SK-N-SH (cell line): ENCODE measurements around the gene SPINT1. TPM values are rescaled to one million over a fixed set of nuclear protein-coding genes. Genes with fewer than 3 reads are reported as not detected.

Experiments used
- CTCF ChIA-PET: fragments of 300-600, 350-600 bp; formaldehyde crosslinking; extraction: SDS; loops from one replicate; lab custom pipeline; 2021; lab: Yijun Ruan, JAX
- POLR2A ChIA-PET: fragments of 350-600 bp; sonication (Branson Sonifier 250); formaldehyde crosslinking; extraction: SDS; loops from one replicate; lab custom pipeline; 2020; ENCODE audit warnings: antibody characterized with exemption, inconsistent platforms; lab: Yijun Ruan, JAX
- DNase-seq: peaks from one replicate; pipeline ENCODE4 v3.0.0; 2012
- H2AFZ ChIP-seq: fragments of 200-600 bp; sonication (generic); 2 replicates; pipeline ENCODE4 v1.8.1; 2016; ENCODE audit warnings: antibody characterized with exemption, mild to moderate bottlenecking, low read depth
- H3F3A ChIP-seq: fragments of 200-600 bp; sonication (generic); replicated peaks from 2 replicates; pipeline ENCODE3; 2016; ENCODE audit warnings: antibody characterized with exemption, mild to moderate bottlenecking; ENCODE audit not compliant: insufficient read depth
- H3K27ac ChIP-seq, 2 experiments: fragments of 200-500 bp in 1 of 2; fragments of 200-600 bp in 1 of 2; sonication (Bioruptor generic) in 1 of 2; sonication (generic), shearing (Covaris generic) in 1 of 2; 2 replicates each; pipeline versions ENCODE4 v1.5.1 to v1.6.1; 2014 to 2016; ENCODE audit warnings: low read depth in 2 of 2, inconsistent platforms in 1 of 2, low read length in 1 of 2, mild to moderate bottlenecking in 1 of 2, mixed read lengths in 1 of 2
- H3K27me3 ChIP-seq: fragments of 200-600 bp; sonication (generic), shearing (Covaris generic); 2 replicates; pipeline ENCODE4 v1.6.1; 2016; ENCODE audit warnings: mixed run types; ENCODE audit not compliant: insufficient read depth
- H3K36me3 ChIP-seq, 2 experiments: fragments of 200-500 bp in 1 of 2; fragments of 200-600 bp in 1 of 2; sonication (Bioruptor generic) in 1 of 2; sonication (generic) in 1 of 2; replicated peaks in 1 of 2; 2 replicates each; pipeline versions ENCODE3 to v1.5.1; 2014 to 2016; ENCODE audit warnings: low read length in 1 of 2, mild to moderate bottlenecking in 1 of 2; ENCODE audit not compliant: insufficient read depth in 2 of 2, control insufficient read depth in 1 of 2
- H3K4me1 ChIP-seq, 2 experiments: fragments of 200-500 bp in 1 of 2; fragments of 200-600 bp in 1 of 2; sonication (Bioruptor generic) in 1 of 2; sonication (generic), shearing (Covaris generic) in 1 of 2; 2 replicates each; pipeline versions ENCODE4 v1.5.1 to v1.6.1; 2014 to 2016; ENCODE audit warnings: low read depth in 1 of 2, low read length in 1 of 2, mixed run types in 1 of 2; ENCODE audit not compliant: insufficient read depth in 2 of 2, control insufficient read depth in 1 of 2
- H3K4me2 ChIP-seq: fragments of 200-600 bp; sonication (generic), shearing (Covaris generic); 2 replicates; pipeline ENCODE4 v1.6.1; 2017; ENCODE audit warnings: mixed run types
- H3K4me3 ChIP-seq, 2 experiments: fragments of 200-500 bp in 1 of 2; fragments of 200-600 bp in 1 of 2; sonication (Bioruptor generic) in 1 of 2; sonication (generic), shearing (Covaris generic) in 1 of 2; 2 replicates each; pipeline versions ENCODE4 v1.5.1 to v1.8.1; 2014 to 2016; ENCODE audit warnings: low read depth in 2 of 2, inconsistent platforms in 1 of 2, low read length in 1 of 2, mild to moderate bottlenecking in 1 of 2, mixed read lengths in 1 of 2, moderate library complexity in 1 of 2
- H3K79me2 ChIP-seq: fragments of 200-600 bp; sonication (generic); 2 replicates; pipeline ENCODE4 v1.8.1; 2017; ENCODE audit warnings: mild to moderate bottlenecking; ENCODE audit not compliant: insufficient read depth
- H3K9ac ChIP-seq: fragments of 200-600 bp; sonication (generic); 2 replicates; pipeline ENCODE4 v1.6.1; 2017; ENCODE audit warnings: mixed run types
- H3K9me2 ChIP-seq: fragments of 200-600 bp; sonication (generic); 2 replicates; pipeline ENCODE4 v1.6.1; 2017; ENCODE audit warnings: mixed run types
- H3K9me3 ChIP-seq: fragments of 200-600 bp; sonication (generic); 2 replicates; pipeline ENCODE4 v1.6.1; 2017; ENCODE audit warnings: mixed run types, mild to moderate bottlenecking, moderate library complexity
- H4K20me1 ChIP-seq: fragments of 200-600 bp; sonication (generic); 2 replicates; pipeline ENCODE4 v1.6.1; 2017; ENCODE audit warnings: mild to moderate bottlenecking, mixed run types; ENCODE audit not compliant: insufficient read depth
- CHD2 ChIP-seq: fragments of 150-350 bp; IDR thresholded peaks from 2 replicates; pipeline ENCODE4 v1.6.1; 2018; ENCODE audit warnings: low read length; ENCODE audit not compliant: partially characterized antibody
- ELF1 ChIP-seq: IDR thresholded peaks from 2 replicates; pipeline ENCODE4 v1.4.0; 2012
- EP300 ChIP-seq, 2 experiments: IDR thresholded peaks; 2 replicates each; pipeline versions ENCODE4 v1.4.0 to v1.6.1; 2012; ENCODE audit warnings: borderline replicate concordance in 1 of 2, low read depth in 1 of 2, low read length in 1 of 2
- FOSL2 ChIP-seq: IDR thresholded peaks from 2 replicates; pipeline ENCODE4 v1.4.0; 2012; ENCODE audit warnings: low read depth, mild to moderate bottlenecking, moderate library complexity, borderline replicate concordance
- NFIC ChIP-seq: IDR thresholded peaks from 2 replicates; pipeline ENCODE4 v1.4.0; 2012; ENCODE audit warnings: borderline replicate concordance
- NRF1 ChIP-seq: IDR thresholded peaks from 2 replicates; pipeline ENCODE4 v1.6.1; 2012; ENCODE audit warnings: low read depth, mild to moderate bottlenecking, low read length
- RFX5 ChIP-seq: IDR thresholded peaks from 2 replicates; pipeline ENCODE4 v1.6.1; 2012; ENCODE audit warnings: mild to moderate bottlenecking, improper control_type of control experiment, low read length
- SIN3A ChIP-seq: IDR thresholded peaks from 2 replicates; pipeline ENCODE4 v1.6.1; 2012; ENCODE audit warnings: low read depth, mild to moderate bottlenecking, low read length, moderate library complexity, borderline replicate concordance
- SMC3 ChIP-seq: IDR thresholded peaks from 2 replicates; pipeline ENCODE4 v1.6.1; 2012; ENCODE audit warnings: low read depth, low read length, improper control_type of control experiment
- TCF12 ChIP-seq: IDR thresholded peaks from 2 replicates; pipeline ENCODE4 v1.4.0; 2012
- TEAD4 ChIP-seq: IDR thresholded peaks from 2 replicates; pipeline ENCODE4 v1.4.0; 2012; ENCODE audit warnings: mild to moderate bottlenecking, borderline replicate concordance; ENCODE audit not compliant: insufficient read depth
- YY1 ChIP-seq: IDR thresholded peaks from 2 replicates; pipeline ENCODE4 v1.4.0; 2012; ENCODE audit warnings: low read depth, mild to moderate bottlenecking
- WGBS: methylation state at CpG from one replicate; pipeline ENCODE4 v1.1.6; 2017; ENCODE audit warnings: low lambda C conversion rate; 5-methylcytosine and 5-hydroxymethylcytosine counted together
- polyA plus RNA-seq, 3 experiments: library from polyadenylated mRNA; depleted of rRNA; stranded (reverse); fragments of >200 nt; gene quantifications; 2 replicates each; pipeline ENCODE4 v1.2.3, GENCODE V29; 2012
- TF ChIP-seq, protein P1 (sequence below): fragments of 200-600 bp; sonication (generic); IDR thresholded peaks from 2 replicates; pipeline ENCODE4 v1.6.1; 2017; ENCODE audit warnings: antibody characterized with exemption, mild to moderate bottlenecking, moderate library complexity
- TF ChIP-seq, protein P2 (sequence below): IDR thresholded peaks from 2 replicates; pipeline ENCODE4 v1.4.0; 2012; ENCODE audit warnings: low read depth
- TF ChIP-seq, protein P3 (sequence below): fragments of 150-350 bp; IDR thresholded peaks from 2 replicates; pipeline ENCODE4 v1.6.1; 2017; ENCODE audit warnings: antibody characterized with exemption, low read length, low read depth, borderline replicate concordance
- TF ChIP-seq, protein P4 (sequence below): IDR thresholded peaks from 2 replicates; pipeline ENCODE4 v1.4.0; 2012; ENCODE audit warnings: low read depth, borderline replicate concordance
- TF ChIP-seq, protein P5 (sequence below): IDR thresholded peaks from 2 replicates; pipeline ENCODE4 v1.6.1; 2012; ENCODE audit warnings: mild to moderate bottlenecking, low read depth, low read length, moderate library complexity
- TF ChIP-seq, protein P6 (sequence below): IDR thresholded peaks from 2 replicates; pipeline ENCODE4; 2012

The SPINT1 gene
- polyA plus RNA-seq, 1 of the 3 experiments (the other 2 are of a cell fraction): 2.0 TPM

DNA sequence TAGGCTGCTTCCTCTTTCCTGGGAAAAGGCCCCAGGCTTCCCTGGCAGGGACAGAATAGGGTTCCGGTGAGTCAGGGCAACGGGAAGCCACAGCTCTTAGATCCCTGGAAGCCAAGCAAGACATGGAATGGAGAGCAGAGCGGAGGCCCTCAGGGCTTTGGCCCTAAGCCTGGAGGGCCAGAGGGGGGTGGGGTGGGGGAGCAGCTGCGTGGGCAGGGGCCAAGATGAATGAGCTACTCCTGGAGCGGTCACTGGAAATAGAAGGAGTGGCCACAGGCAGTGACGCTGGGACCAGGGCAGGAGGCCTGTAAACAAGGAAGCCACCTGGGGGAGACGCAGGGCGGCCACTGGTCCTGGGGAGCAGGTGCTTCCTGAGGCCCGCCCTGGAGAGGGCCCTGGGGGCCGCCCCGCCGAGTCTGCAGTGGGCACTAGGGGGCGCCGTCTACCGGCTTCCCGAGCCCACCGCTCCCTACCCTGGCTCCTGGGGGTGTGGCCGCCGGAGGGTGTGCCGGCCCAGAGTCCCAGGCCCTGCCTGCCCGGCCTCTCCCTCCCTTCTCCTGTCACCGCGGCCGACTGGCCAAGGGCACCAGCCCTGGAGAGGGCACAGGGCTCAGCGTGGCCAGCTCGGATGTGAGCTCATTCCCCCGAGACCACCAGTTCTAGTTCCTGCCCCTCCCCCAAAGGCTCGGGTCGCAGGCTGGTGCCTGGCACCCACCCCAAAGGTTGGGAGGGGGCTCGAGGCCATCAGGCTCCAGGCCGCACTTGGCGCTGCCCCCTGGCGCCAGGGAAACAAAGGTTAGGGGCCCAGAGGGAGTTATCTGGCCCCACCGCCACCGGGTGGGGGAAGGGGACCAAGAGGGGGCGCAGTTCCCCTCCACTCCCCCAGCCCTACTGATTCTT, 62.5 kb downstream of the SPINT1 start (continued):
- no peak for TF ChIP-seq YY1
- TF ChIP-seq, protein P1, sequence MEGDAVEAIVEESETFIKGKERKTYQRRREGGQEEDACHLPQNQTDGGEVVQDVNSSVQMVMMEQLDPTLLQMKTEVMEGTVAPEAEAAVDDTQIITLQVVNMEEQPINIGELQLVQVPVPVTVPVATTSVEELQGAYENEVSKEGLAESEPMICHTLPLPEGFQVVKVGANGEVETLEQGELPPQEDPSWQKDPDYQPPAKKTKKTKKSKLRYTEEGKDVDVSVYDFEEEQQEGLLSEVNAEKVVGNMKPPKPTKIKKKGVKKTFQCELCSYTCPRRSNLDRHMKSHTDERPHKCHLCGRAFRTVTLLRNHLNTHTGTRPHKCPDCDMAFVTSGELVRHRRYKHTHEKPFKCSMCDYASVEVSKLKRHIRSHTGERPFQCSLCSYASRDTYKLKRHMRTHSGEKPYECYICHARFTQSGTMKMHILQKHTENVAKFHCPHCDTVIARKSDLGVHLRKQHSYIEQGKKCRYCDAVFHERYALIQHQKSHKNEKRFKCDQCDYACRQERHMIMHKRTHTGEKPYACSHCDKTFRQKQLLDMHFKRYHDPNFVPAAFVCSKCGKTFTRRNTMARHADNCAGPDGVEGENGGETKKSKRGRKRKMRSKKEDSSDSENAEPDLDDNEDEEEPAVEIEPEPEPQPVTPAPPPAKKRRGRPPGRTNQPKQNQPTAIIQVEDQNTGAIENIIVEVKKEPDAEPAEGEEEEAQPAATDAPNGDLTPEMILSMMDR: peak; percentile 72
- no peak; the same call in 1 of the 2 replicates for TF ChIP-seq ELF1
- TF ChIP-seq SIN3A: peak; percentile 32; the same call in 1 of the 2 replicates
- TF ChIP-seq, protein P2, sequence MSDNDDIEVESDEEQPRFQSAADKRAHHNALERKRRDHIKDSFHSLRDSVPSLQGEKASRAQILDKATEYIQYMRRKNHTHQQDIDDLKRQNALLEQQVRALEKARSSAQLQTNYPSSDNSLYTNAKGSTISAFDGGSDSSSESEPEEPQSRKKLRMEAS: no peak
- peak; percentile 55; the same call in 1 of the 2 replicates for TF ChIP-seq NFIC
- TF ChIP-seq RFX5: no peak
- TF ChIP-seq FOSL2: no peak; the same call in 1 of the 2 replicates
- TF ChIP-seq CHD2: no peak
- TF ChIP-seq, protein P3, sequence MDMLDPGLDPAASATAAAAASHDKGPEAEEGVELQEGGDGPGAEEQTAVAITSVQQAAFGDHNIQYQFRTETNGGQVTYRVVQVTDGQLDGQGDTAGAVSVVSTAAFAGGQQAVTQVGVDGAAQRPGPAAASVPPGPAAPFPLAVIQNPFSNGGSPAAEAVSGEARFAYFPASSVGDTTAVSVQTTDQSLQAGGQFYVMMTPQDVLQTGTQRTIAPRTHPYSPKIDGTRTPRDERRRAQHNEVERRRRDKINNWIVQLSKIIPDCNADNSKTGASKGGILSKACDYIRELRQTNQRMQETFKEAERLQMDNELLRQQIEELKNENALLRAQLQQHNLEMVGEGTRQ: no peak

DNA sequence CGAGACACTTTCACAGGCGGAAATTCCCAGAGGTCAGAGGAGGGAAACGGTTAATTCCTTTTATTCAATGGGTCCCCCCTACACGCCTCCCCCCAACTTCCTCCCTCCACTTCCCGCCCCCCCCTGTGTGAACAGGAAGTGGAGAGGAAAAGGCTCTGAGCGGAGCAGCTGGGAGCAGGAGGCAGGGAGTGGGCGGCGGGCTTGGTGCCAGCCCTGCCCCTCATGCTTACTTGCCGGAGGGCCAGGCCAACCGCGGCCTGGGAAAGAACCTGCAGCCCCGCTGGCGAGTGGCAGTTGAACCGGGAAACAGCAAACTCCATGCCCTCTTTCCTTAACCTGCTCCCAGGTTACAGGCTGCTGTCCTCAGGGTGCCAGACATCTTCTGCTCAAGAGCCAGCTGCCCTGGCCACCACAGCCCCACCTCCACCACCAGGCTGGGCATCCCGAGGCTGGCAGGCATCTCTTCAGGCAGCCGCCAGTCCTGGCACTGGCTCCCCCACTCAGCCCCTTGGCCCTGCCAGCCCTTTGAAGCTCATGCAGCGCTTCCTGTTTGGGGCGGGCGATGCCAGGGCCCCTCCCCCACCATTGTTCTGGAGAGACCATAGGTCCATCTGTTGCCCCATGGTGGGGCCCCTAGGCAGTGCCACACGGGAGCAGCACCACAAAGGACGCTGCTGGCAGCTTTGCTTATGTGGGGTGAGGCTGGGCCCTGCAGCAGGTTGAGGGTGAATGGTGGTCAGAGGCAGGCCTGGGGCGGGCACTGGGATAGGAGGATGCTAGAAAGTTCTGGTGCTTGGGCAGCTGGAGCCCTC, 63.3 kb downstream of the SPINT1 start:
- WGBS: 37% methylated on average over 9 of the region's 22 CpGs
- Histone ChIP-seq H3F3A (peaks cover 39% of the 10 kb centered on the region), H3K4me2 (peak overlapping the region; percentile 93), H3K27me3 (no peaks in the 10 kb centered on the region), H3K4me1 (peaks cover 12 to 46% of the 10 kb centered on the region in 2 experiments; a peak in 3 of 4 replicates), H3K27ac (peak overlapping the region; percentile 74 to 86), H3K9me2 (no peaks in the 10 kb centered on the region), H3K36me3 (peaks cover 0 to 14% of the 10 kb centered on the region in 2 experiments), H3K9ac (peak overlapping the region; percentile 41; the same call in 1 of the 2 replicates), H3K79me2 (no peaks in the 10 kb centered on the region), H3K9me3 (no peaks in the 10 kb centered on the region), H3K4me3 (peak overlapping the region; percentile 43 to 57; a peak in 3 of 4 replicates), H2AFZ (peak overlapping the region; percentile 79; the same call in 1 of the 2 replicates), H4K20me1 (peaks cover 14% of the 10 kb centered on the region; the same call in 1 of the 2 replicates)
- CTCF ChIA-PET: interaction anchor here (0.7 to 23.8 kb wide), 19 partner anchors 11 to 322 kb away, joined by 3 to 675 read pairs (median 7); partner anchors contain the start of genes CHAC1, DLL4, RHOV and VPS18
- peak; percentile 72 for DNase-seq
- POLR2A ChIA-PET: interaction anchor here (0.9 to 1.2 kb wide), 3 partner anchors 35 to 160 kb away, joined by 4 to 5 read pairs (median 5); partner anchors contain the start of gene CHAC1
- TF ChIP-seq, protein P4, sequence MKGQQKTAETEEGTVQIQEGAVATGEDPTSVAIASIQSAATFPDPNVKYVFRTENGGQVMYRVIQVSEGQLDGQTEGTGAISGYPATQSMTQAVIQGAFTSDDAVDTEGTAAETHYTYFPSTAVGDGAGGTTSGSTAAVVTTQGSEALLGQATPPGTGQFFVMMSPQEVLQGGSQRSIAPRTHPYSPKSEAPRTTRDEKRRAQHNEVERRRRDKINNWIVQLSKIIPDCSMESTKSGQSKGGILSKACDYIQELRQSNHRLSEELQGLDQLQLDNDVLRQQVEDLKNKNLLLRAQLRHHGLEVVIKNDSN: no peak
- TF ChIP-seq NRF1 (no peak), TCF12 (no peak), EP300 (IDR thresholded peaks at IDR 0.05; ENCODE audit: borderline replicate concordance in 1 of 2, low read depth in 1 of 2, low read length in 1 of 2) (no peak), TEAD4 (no peak), NFIC (no peak), SMC3 (no peak), YY1 (no peak), SIN3A (no peak)
- TF ChIP-seq, protein P5, sequence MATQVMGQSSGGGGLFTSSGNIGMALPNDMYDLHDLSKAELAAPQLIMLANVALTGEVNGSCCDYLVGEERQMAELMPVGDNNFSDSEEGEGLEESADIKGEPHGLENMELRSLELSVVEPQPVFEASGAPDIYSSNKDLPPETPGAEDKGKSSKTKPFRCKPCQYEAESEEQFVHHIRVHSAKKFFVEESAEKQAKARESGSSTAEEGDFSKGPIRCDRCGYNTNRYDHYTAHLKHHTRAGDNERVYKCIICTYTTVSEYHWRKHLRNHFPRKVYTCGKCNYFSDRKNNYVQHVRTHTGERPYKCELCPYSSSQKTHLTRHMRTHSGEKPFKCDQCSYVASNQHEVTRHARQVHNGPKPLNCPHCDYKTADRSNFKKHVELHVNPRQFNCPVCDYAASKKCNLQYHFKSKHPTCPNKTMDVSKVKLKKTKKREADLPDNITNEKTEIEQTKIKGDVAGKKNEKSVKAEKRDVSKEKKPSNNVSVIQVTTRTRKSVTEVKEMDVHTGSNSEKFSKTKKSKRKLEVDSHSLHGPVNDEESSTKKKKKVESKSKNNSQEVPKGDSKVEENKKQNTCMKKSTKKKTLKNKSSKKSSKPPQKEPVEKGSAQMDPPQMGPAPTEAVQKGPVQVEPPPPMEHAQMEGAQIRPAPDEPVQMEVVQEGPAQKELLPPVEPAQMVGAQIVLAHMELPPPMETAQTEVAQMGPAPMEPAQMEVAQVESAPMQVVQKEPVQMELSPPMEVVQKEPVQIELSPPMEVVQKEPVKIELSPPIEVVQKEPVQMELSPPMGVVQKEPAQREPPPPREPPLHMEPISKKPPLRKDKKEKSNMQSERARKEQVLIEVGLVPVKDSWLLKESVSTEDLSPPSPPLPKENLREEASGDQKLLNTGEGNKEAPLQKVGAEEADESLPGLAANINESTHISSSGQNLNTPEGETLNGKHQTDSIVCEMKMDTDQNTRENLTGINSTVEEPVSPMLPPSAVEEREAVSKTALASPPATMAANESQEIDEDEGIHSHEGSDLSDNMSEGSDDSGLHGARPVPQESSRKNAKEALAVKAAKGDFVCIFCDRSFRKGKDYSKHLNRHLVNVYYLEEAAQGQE: no peak
- TF ChIP-seq, protein P6, sequence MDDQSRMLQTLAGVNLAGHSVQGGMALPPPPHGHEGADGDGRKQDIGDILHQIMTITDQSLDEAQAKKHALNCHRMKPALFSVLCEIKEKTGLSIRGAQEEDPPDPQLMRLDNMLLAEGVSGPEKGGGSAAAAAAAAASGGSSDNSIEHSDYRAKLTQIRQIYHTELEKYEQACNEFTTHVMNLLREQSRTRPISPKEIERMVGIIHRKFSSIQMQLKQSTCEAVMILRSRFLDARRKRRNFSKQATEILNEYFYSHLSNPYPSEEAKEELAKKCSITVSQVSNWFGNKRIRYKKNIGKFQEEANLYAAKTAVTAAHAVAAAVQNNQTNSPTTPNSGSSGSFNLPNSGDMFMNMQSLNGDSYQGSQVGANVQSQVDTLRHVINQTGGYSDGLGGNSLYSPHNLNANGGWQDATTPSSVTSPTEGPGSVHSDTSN: no peak
